ENCODE results near the gene LDLRAD3.

LDLRAD3 gene

GRCh38 chr11:36053281-36053680 lies 109.4 kb downstream of the LDLRAD3 start:
- DNase-seq, result no peak

- DNase-seq, result no peak
Measured at GRCh38 chr11:36053862-36054261, 110.0 kb downstream of the LDLRAD3 start.

GRCh38 chr11:36054628-36055027 lies 110.8 kb downstream of the LDLRAD3 start:
- no peak for DNase-seq

DNA sequence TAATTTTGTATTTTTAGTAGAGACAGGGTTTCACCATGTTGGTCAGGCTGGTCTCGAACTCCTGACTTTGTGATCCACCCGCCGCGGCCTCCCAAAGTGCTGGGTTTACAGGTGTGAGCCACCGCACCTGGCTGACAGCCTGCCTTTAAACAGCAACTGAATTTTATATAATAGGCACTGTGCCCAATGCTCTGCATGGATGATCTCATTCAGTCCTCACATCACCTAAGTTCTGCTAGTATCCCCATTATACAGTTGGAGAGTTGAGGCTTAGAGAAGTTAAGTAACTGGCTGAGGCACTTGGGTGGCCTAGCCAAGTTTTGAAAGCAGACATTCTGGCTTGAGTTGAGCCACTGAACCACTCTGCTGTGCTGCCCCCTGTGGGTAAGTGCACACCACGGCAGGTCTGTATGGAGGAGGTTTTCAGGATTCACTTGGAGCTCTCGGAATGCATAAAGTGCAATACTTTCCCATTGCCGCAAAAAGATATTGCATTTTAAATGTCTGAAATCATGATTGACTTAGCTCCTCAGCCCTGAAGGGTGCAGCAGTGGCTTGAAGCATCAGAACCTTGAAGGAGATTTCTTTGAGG lies 112.4 kb downstream of the LDLRAD3 start:
- DNase-seq, result no peak

DNA sequence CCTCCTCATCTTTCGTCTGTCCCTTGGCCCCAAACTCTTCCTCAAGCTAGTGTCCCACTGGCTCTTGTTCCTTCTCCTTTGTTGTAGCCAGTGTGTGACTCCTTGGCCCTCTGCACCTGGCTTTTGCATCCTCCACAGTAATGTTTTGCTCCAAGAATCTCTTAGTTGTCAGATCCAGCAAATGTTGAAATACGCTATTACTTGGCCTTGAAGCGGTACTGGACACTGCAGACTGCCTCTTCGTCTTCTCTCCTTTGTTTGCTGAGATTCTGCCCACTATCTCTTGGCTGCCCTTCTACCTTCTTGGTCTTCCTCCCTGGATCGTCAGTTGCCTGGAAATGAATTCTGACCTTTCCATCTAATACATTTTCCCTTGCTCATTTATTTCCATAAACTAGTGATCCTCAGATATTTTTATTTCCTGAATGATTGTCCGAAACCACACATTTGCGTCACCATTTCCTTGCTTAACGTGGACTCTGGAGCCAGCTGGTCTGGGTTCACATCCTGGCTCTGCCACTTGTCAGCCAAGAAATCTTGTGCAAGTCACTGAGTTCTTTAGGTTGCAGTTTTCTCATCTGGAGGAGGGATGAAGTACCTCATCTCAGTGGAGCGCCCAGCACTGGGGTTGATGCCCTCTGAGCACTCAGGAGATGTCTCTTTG lies 113.6 kb downstream of the LDLRAD3 start:
- no peak for DNase-seq

GRCh38 chr11:36059660-36060059 lies 115.8 kb downstream of the LDLRAD3 start:
- DNase-seq, result no peak

GRCh38 chr11:36060926-36061325 lies 117.1 kb downstream of the LDLRAD3 start:
- DNase-seq, result no peak

- DNase-seq, result no peak
Measured at GRCh38 chr11:36061471-36061870, 117.6 kb downstream of the LDLRAD3 start.

GRCh38 chr11:36062796-36063365 lies 119.0 kb downstream of the LDLRAD3 start:
- no peak for DNase-seq

- DNase-seq, result no peak
Measured at GRCh38 chr11:36065436-36065835, 121.6 kb downstream of the LDLRAD3 start.

- DNase-seq, result no peak
Measured at GRCh38 chr11:36066891-36067290, 123.0 kb downstream of the LDLRAD3 start.

DNA sequence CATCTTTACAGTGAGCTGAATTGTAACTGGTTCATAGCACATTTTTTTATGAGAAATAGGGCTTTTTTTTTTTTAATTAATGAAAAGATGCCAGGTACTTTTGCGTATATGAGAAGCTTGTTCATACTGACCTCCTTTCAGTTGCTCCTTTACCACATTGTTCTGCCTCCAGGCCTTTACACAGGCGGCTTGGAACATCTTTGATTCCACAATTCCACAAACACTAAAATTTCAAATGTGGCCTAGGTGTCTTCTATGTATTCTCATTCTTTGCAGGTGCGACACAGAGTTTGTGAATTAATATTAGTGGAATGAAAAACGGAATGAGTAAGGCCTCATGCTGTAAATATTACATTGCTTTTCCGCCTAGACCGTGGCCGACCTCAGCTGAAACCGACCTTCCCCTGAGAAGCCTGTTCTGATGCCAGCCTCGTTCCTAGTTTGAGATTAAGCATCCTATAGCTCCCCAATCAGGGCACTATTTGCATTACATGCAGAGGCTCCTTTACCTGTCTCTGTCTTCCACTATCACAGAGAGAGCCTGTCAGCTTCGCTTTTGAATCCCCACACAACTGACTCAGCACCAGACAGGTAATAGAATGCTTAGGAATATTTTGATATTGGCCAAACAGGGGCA lies 125.8 kb downstream of the LDLRAD3 start:
- no peak for DNase-seq

DNA sequence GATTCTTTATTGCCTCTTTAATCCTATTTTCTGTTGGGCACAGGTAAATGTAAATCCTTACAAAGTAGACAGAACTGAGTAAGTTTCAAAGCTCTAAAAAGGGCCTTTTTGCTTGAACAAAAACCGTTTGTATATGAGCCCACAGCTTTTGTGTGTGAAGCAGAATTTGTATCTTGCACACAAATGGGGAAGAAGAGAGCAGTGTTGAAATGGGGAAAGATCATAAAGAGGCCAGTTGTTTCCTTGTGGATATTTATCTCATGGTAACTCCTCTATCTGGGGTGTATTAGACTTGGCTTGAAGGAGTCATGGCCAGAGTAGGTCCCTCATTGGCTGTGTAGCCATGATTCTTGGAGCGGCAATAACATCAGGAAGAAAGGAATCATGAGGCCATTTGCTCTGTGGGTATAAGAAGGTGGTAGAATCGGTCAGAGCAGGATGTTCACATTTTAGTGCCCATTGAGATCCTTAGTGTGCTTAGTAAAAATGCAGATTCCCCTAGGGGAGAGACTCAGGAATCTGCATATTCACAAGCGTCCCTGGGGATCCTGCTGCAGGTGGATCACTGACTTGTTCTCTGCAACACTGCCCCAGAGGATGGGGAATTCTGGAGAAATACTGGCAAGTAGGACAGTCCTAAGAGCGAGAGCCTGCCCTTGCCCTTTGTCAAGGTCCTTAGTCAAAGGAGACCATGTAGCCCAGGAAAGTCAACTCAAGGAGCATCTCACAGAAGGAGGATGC lies 126.5 kb downstream of the LDLRAD3 start:
- no peak for DNase-seq

- DNase-seq, result no peak
Measured at GRCh38 chr11:36070954-36071330, 127.1 kb downstream of the LDLRAD3 start.

DNA sequence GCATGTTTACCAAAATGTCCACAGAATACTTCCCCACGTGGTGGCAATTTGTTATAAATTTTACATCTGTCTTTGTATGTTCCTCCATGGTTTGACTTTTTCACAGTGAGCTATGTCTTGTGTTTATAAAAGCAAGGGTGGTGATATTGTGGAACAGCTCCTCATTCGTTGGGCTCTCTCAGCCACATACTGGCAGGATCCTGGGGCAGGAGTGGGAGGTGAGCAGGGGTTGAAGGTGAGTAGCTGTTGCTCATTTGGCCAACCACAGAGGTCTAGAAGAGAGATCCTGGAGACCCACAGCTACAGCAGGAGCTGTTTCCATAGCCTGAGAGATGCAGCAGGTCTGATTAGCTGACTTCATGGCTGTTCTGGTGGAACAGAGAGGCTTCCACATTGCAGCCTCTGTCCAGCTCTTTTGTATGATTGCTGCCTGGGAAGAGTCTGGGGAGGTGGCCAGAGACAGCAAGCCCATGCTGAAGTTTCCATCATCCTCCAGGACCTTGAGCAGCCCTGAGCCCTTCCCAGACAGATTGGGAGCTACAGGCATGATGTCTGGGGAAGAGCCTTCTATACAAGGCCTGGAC lies 128.1 kb downstream of the LDLRAD3 start:
- no peak for DNase-seq

DNA sequence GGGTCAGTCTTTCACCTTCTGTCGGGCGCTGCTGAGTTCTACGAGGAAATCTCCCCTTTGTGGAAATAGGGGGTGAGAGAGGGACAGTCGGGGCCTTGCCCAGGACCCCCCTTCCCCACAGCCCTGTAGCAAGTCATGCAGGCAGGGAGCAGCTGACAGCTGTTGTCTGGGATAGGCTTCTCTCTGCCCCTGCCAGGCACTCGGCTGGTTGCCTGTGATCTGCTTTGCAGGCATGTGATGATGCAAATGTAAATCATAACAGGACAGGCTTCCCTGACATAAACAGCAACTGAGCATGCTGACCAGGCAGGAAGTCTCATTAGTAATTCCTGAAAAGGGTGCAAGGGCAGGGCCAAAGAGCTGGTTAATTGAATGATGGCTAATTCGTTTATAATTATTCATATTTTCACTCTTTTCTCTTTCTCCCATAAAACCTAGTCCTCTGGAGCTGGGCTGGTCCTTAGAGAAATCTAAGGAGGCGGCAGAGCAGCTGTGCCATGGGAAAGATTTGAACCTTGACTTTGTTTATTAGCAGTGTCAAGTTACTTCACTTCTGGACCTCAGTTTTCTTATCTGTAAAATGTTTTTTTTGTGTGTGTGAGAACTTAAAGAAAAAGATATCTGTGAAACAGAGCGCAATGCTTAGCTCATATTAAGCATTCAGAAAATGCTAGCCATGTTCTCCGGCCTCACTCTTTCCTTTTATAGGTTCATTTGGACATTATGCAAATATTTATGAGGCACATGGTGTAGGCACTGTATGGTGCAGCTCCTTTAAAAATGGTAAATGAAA lies 129.7 kb downstream of the LDLRAD3 start:
- DNase-seq, result no peak

- no peak for DNase-seq
Measured at GRCh38 chr11:36074941-36075431, 131.1 kb downstream of the LDLRAD3 start.

DNA sequence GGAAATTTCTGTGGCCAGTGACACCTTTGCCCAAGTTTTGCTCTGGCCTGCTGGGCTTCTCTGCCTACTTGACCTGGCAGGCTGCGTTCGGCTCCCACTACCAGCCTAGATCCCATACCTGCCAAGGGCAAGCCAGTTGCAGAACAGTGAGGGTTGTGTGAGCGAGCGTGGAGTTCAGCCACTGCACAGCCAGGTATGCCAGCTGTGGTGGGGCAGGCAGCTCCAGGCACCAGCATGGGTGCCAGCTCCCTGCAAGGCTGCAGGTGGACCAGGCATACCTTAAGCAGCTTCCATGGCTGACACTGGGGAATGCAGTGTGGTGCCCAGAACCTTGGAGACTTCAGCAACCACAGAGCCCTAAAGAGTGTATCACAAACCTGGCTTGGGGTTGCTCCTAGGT lies 133.5 kb downstream of the LDLRAD3 start:
- no peak for DNase-seq

GRCh38 chr11:36077886-36078685 lies 134.2 kb downstream of the LDLRAD3 start:
- no peak for DNase-seq

DNA sequence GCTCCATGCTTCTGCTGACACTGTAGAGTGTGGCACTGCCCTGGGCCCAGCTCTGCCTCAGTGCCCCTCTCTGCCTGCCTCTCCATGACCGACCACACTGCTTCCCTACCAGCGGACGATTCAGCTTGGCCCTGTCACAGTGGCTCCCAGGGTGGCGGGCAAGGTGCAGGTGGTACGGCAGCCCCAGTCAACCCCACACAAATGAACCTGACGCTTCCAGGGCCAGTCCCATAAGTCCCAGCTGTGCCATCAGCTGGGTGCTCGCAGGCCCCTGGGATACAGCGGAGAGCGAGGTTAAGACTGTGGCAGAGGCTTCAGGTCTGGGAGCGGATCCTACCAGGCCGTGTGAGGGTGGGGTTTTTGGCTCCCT lies 134.8 kb downstream of the LDLRAD3 start:
- no peak for DNase-seq

Data from DMS153 (cell line).